Parathyroid adenoma (tissue), 2 donors: ENCODE results near the gene SRSF6.

Source experiments
- H2AFZ ChIP-seq: fragments of 300-600 bp; sonication (generic); one replicate; pipeline ENCODE4 v1.7.0; 2017; ENCODE audit warnings: antibody characterized with exemption, mild to moderate bottlenecking
- H3K27ac ChIP-seq: fragments of 300-600 bp; sonication (generic); one replicate; pipeline ENCODE4 v1.7.0; 2017
- H3K27me3 ChIP-seq: fragments of 300-600 bp; sonication (generic); one replicate; pipeline ENCODE4 v1.7.0; 2017; ENCODE audit warnings: low read length; ENCODE audit not compliant: control insufficient read depth, insufficient read depth
- H3K36me3 ChIP-seq: fragments of 300-600 bp; sonication (generic); one replicate; pipeline ENCODE4 v1.7.0; 2017; ENCODE audit warnings: low read length; ENCODE audit not compliant: control insufficient read depth, insufficient read depth
- H3K4me1 ChIP-seq: fragments of 300-600 bp; sonication (generic); one replicate; pipeline ENCODE4 v1.7.0; 2017; ENCODE audit warnings: control low read depth
- H3K4me2 ChIP-seq: fragments of 300-600 bp; sonication (generic); one replicate; pipeline ENCODE4 v1.7.0; 2017; ENCODE audit warnings: low read length
- H3K4me3 ChIP-seq: fragments of 300-600 bp; sonication (generic); one replicate; pipeline ENCODE4 v1.7.0; 2017; ENCODE audit warnings: low read depth, low read length
- H3K79me2 ChIP-seq: fragments of 300-600 bp; sonication (generic); one replicate; pipeline ENCODE4 v1.7.0; 2017; ENCODE audit warnings: control low read depth
- H3K9ac ChIP-seq: fragments of 300-600 bp; sonication (generic); one replicate; pipeline ENCODE4 v1.7.0; 2017; ENCODE audit warnings: mild to moderate bottlenecking
- H3K9me3 ChIP-seq: fragments of 300-600 bp; sonication (generic); one replicate; pipeline ENCODE4 v1.7.0; 2017; ENCODE audit warnings: low read length; ENCODE audit not compliant: control insufficient read depth
- TF ChIP-seq, protein P1 (sequence below): fragments of 300-600 bp; sonication (generic); IDR thresholded peaks from one replicate; pipeline ENCODE4 v1.7.0; 2017; ENCODE audit warnings: antibody characterized with exemption, mild to moderate bottlenecking
- donor health status: primary hyperparathyroidism.

Gene SRSF6

DNA sequence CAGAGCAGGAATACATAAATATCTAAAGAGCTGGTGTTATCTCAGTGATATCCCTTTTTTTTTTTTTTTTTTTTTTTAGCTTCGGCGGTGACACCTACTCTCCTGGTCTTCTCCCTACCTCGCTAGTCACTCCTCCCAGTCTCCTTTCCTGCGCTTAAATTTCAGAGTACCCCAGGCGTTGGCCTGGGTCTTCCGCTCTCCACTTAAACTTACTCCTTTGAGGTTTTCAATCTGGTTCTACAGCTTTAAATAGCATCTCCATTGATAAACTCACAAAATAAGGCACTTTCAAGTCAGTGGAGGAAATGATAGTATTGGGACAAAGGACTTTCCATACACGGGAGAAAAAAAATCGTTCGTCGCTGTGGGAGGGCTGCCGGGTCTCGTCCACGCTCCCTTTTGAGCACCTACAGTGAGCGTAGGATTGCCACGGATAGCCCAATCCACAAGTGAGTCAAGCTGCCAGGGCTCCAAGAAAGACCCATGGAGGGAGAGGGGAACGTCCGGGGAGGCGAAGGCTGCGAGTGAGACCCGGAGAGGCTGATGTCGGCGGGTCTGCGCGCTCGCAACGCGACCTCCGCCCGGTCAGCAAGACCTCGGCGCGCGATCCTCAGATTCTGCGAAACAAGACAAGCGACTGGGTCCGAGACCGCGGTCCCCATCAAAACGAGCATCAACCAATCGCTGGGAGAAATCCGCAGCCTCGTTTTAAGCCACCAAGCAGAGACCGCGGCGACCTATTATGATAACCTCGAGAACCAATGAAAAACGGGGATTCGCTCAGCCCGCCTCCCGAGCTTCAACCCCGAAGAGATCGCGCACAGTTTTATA lies 672 bp upstream of the SRSF6 start:
- no peaks in the 10 kb centered on the region for H3K27me3 ChIP-seq
- no peaks in the 10 kb centered on the region for H3K36me3 ChIP-seq
- H2AFZ ChIP-seq: peak overlapping the region; percentile 98
- no peaks in the 10 kb centered on the region for H3K9me3 ChIP-seq
- H3K4me3 ChIP-seq: peak overlapping the region; percentile 94
- no peaks in the 10 kb centered on the region for H3K4me1 ChIP-seq
- peak overlapping the region; percentile 100 for H3K9ac ChIP-seq
- TF ChIP-seq, protein P1, sequence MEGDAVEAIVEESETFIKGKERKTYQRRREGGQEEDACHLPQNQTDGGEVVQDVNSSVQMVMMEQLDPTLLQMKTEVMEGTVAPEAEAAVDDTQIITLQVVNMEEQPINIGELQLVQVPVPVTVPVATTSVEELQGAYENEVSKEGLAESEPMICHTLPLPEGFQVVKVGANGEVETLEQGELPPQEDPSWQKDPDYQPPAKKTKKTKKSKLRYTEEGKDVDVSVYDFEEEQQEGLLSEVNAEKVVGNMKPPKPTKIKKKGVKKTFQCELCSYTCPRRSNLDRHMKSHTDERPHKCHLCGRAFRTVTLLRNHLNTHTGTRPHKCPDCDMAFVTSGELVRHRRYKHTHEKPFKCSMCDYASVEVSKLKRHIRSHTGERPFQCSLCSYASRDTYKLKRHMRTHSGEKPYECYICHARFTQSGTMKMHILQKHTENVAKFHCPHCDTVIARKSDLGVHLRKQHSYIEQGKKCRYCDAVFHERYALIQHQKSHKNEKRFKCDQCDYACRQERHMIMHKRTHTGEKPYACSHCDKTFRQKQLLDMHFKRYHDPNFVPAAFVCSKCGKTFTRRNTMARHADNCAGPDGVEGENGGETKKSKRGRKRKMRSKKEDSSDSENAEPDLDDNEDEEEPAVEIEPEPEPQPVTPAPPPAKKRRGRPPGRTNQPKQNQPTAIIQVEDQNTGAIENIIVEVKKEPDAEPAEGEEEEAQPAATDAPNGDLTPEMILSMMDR: no peak
- H3K27ac ChIP-seq: peak overlapping the region; percentile 100
- peaks cover 6% of the 10 kb centered on the region for H3K79me2 ChIP-seq
- peak overlapping the region; percentile 71 for H3K4me2 ChIP-seq

DNA sequence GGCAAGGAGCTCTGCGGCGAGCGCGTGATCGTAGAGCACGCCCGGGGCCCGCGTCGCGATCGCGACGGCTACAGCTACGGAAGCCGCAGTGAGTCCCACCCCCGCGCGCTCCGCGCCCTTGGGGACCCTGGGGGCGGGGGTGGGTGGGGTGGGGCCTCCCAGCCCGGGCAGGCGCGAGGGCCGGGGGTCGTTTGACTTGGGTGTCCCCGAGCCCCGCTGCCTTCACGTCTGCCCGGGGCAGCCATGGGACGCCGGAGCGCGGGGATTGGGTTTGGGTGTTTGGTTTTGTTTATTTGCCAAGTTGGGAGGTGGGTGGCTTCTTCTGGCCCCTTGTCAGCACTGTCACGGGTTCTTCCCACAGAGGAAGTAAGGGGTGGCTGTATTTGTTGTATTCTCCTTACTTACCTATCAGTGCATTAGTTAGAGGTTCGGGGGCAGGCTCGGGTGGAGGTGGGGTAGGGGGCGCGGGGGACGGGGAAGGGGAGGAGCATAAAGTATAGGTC lies 777 bp downstream of the SRSF6 start:
- Histone ChIP-seq H3K9ac (peak overlapping the region; percentile 100), H2AFZ (peak overlapping the region; percentile 98), H3K4me3 (peak overlapping the region; percentile 94), H3K4me1 (no peaks in the 10 kb centered on the region), H3K79me2 (peaks cover 6% of the 10 kb centered on the region), H3K4me2 (peak overlapping the region; percentile 71), H3K27me3 (no peaks in the 10 kb centered on the region), H3K36me3 (no peaks in the 10 kb centered on the region), H3K27ac (peak overlapping the region; percentile 100), H3K9me3 (no peaks in the 10 kb centered on the region)
- TF ChIP-seq, protein P1: no peak

DNA sequence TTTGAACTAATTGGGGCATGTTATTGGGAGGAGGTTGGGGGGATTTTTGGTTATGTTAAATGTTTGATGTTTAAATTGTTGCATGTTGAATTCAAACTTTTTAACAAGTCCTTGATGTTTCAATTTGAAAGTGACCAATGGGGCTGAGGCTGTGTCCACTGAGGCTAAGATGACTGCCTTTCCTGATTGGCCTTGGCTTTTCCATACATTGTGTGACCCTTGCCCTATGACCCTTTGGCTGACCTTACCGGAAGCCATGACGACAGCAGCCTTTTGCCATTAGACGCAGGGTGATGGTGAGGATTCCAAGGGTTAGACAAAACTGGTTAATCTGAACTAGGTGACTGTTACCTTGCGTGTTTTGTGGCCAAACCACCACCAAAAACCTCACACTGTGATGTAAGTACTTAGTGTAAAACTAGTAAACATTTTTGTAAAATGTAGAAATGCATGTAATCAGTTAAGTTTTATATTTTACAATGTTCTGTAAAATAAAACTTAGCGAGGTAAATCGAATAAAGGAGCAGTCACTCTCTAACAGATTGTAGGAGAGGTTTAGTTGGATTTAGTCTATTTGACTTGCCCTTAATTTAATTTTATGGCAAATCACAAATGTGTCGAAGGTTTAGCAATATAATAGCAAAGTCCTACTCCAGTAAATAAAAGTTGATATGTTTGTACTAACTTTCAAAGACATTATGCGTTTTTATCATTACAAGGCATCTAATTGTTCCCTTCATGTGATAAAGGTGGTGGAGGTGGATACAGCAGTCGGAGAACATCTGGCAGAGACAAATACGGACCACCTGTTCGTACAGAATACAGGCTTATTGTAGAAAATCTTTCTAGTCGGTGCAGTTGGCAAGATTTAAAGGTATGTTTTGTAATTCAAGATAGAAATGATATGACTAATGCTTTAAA lies 1.6 kb downstream of the SRSF6 start:
- TF ChIP-seq, protein P1: no peak
- H3K4me3 ChIP-seq: peak overlapping the region; percentile 94
- H3K79me2 ChIP-seq: peaks cover 6% of the 10 kb centered on the region
- no peak overlapping the region for H3K27ac ChIP-seq
- no peak overlapping the region for H2AFZ ChIP-seq
- H3K9me3 ChIP-seq: no peaks in the 10 kb centered on the region
- peak overlapping the region; percentile 63 for H3K4me2 ChIP-seq
- H3K9ac ChIP-seq: no peak overlapping the region
- H3K27me3 ChIP-seq: no peaks in the 10 kb centered on the region
- no peaks in the 10 kb centered on the region for H3K36me3 ChIP-seq
- no peaks in the 10 kb centered on the region for H3K4me1 ChIP-seq

DNA sequence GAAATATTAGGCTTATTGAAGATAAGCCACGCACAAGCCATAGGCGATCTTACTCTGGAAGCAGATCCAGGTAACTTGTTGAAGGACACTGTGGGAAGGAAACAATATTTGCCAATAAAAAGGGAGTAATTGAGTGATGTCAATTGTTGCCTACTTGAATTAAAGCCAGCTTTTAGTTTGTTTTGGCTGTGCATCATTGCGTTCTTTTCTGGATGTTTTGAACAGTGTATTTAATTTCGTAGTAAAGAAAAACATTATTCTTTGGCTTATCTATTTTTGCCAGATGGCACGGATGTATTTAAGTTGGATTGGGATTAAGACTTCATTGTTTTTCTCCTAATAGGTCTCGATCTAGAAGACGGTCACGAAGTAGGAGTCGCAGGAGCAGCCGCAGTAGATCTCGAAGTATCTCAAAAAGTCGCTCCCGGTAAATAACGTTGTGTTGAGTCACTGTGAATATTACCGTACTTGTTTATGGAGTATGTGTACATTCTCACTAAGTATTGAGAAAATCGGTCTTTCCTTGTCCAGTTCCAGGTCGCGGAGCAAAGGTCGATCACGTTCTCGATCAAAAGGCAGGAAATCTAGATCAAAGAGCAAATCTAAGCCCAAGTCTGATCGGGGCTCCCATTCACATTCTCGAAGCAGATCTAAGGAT lies 2.6 kb downstream of the SRSF6 start:
- Histone ChIP-seq H3K27me3 (no peaks in the 10 kb centered on the region), H3K4me1 (no peaks in the 10 kb centered on the region), H3K27ac (no peak overlapping the region), H3K36me3 (no peaks in the 10 kb centered on the region), H3K4me3 (no peak overlapping the region), H3K79me2 (peaks cover 6% of the 10 kb centered on the region), H3K9me3 (no peaks in the 10 kb centered on the region), H3K9ac (no peak overlapping the region), H3K4me2 (no peak overlapping the region), H2AFZ (no peak overlapping the region)
- TF ChIP-seq, protein P1: no peak
